GM21528 (cell line): ENCODE results near the gene DLG5.

Experiments
- ATAC-seq: cut with Tn5 transposase; IDR thresholded peaks from one replicate; pipeline ENCODE4 v1.9.1; 2021; ENCODE audit warnings: mild to moderate bottlenecking, moderate library complexity; ENCODE audit not compliant: unreplicated experiment, low FRiP score

Gene DLG5

GRCh38 chr10:77896058-77896457, 30.5 kb downstream of the DLG5 start:
- no peak for ATAC-seq

DNA sequence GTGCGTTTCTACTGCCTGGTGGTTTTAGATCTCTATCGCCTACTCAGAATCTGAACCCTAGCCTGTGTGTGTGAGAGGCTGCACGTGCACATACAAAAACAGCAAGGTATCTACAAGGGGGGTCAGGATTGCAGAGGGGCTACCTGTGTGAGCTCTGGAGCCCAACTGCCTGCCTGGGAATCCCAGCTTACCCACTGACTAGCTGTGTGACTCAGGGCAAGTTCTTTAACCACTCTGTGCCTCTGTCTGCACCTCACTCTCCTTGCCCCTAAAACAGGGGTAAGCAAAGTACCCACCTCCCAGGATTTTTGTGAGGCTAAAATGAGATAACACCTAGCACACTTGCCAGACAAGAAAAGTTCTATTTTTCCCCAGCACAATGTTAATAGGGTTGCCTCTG, 32.5 kb downstream of the DLG5 start:
- no peak for ATAC-seq

- no peak for ATAC-seq
Measured at GRCh38 chr10:77893386-77893785, 33.2 kb downstream of the DLG5 start.

- no peak for ATAC-seq
Measured at GRCh38 chr10:77892761-77893160, 33.8 kb downstream of the DLG5 start.

GRCh38 chr10:77892021-77892739, 34.4 kb downstream of the DLG5 start:
- ATAC-seq = no peak

GRCh38 chr10:77890097-77890496, 36.5 kb downstream of the DLG5 start:
- no peak for ATAC-seq

- no peak for ATAC-seq
Measured at GRCh38 chr10:77889277-77889903, 37.2 kb downstream of the DLG5 start.

DNA sequence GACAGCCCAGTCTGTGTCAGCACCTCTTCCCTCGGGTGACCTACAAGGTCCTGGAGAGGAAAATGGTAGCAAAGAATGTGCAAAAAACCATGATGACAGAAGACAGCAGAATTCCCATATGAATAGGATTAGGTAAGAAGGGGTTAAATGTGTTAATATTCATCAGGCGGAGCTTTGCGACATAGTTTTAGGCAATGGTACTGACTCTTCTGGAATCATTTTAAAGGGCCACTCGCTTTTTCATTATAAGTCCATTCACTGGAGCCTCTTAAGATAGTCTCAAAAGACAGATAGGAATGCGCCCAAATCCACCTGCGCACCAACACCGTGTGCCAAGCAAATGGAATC, 38.2 kb downstream of the DLG5 start:
- no peak for ATAC-seq

- ATAC-seq = no peak
Measured at GRCh38 chr10:77887631-77888355, 38.8 kb downstream of the DLG5 start.

- no peak for ATAC-seq
Measured at GRCh38 chr10:77886795-77887355, 39.7 kb downstream of the DLG5 start.

GRCh38 chr10:77884181-77884580, 42.4 kb downstream of the DLG5 start:
- no peak for ATAC-seq

DNA sequence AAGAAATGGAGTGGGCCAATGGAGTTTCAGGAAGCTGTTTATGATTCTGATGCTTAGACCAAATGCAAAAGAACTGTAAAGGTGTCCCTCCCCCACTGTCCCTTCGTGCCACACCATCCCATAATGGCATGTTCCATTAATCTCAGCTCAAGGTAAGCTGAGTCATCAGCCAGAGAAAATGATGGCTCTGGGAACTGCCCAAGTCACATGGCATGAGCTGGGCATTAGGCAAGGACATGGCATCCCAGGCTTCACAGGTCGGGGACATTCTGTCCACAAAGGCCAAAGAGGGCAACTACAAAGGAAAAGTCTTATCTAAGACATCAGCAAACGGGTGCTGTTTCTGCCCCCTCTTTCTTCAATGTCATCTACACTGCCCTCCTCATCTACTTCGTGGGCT, 44.9 kb downstream of the DLG5 start:
- no peak for ATAC-seq

DNA sequence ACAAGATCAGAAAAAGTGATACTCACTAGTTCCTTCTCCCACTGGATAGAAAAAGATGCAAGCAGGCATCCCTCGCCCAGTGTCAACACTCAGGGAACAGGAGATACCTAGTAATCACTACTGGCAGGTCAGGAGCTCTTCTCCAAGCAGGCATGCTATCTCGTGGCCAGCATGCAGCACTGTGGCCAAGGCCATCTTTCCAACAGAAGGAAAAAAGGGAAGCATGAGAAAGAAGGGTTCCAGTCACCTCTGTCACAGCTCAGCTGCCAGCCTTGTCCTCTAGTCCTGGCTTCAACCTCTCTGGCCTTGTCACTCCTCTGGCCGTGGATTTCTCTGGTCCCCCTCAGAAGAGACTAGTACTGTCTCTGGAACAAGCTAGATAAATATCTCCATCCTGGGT, 45.3 kb downstream of the DLG5 start:
- ATAC-seq = no peak

GRCh38 chr10:77879710-77880109, 46.8 kb downstream of the DLG5 start:
- no peak for ATAC-seq

- ATAC-seq = no peak
Measured at GRCh38 chr10:77879065-77879464, 47.5 kb downstream of the DLG5 start.

- peak; percentile 58 for ATAC-seq
Measured at GRCh38 chr10:77877441-77878344, 48.9 kb downstream of the DLG5 start.

GRCh38 chr10:77875730-77876129, 50.8 kb downstream of the DLG5 start:
- ATAC-seq = no peak

DNA sequence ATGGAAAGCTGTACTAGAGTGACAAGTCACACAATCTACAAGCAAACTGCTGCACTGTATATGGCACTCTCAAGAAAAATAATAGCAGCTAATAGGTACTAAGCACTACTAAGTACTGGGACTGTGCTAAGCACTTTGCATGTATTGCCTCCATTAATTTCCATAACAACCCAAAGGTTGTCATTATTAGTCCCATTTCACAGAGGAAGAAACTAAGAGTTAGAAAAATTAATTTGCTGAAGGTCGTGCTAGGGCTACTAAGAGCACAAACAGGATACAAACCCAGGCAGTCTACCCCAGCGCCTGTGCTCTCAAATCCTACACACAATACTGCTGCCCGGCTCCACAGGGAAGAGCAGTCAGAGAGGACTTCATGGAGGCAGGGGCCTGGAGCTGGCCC, 51.7 kb downstream of the DLG5 start:
- no peak for ATAC-seq

- ATAC-seq = peak; percentile 84
Measured at GRCh38 chr10:77873536-77874380, 52.8 kb downstream of the DLG5 start.
